ENCODE measurements around the gene SIRPG.
A peak's percentile ranks its signal among the peaks of the same experiment; 100 is the strongest.

SIRPG gene

GRCh38 chr20:1626528-1627199, 30.9 kb downstream of the SIRPG start:
- Histone ChIP-seq H3K4me3 (replicated peaks; ENCODE audit: insufficient read depth, low read length) (no peak overlapping the region), H3K27ac (replicated peaks) (peak overlapping the region; percentile 31), H3K27me3 (ENCODE audit: insufficient read depth, poor library complexity, severe bottlenecking) (no peaks in the 10 kb centered on the region)
- TF ChIP-seq REST (IDR thresholded peaks at IDR 0.05; ENCODE audit: insufficient replicate concordance, low read depth) (no peak), CTCF (IDR thresholded peaks at IDR 0.05; ENCODE audit: insufficient read depth, low read length) (no peak), GABPA (IDR thresholded peaks at IDR 0.05; ENCODE audit: low read depth) (no peak), SPI1 (IDR thresholded peaks at IDR 0.05; ENCODE audit: borderline replicate concordance, low read depth) (peak; percentile 70; the same call in 1 of the 2 replicates)
- peak in 1 of 2 experiments; percentile 42 for DNase-seq (ENCODE audit: low read depth in 1 of 2, low spot score in 1 of 2)

- Histone ChIP-seq H3K27ac (replicated peaks) (no peak overlapping the region), H3K27me3 (ENCODE audit: insufficient read depth, poor library complexity, severe bottlenecking) (no peaks in the 10 kb centered on the region), H3K4me3 (replicated peaks; ENCODE audit: insufficient read depth, low read length) (no peak overlapping the region)
- no peak for DNase-seq (ENCODE audit: low read depth in 1 of 2, low spot score in 1 of 2)
- no peak for TF ChIP-seq SPI1 (IDR thresholded peaks at IDR 0.05; ENCODE audit: borderline replicate concordance, low read depth)
- TF ChIP-seq CTCF (IDR thresholded peaks at IDR 0.05; ENCODE audit: insufficient read depth, low read length) = no peak
- no peak for TF ChIP-seq GABPA (IDR thresholded peaks at IDR 0.05; ENCODE audit: low read depth)
- TF ChIP-seq POLR2AphosphoS5 (IDR thresholded peaks at IDR 0.05; ENCODE audit: low read depth) = no peak
- TF ChIP-seq REST (IDR thresholded peaks at IDR 0.05; ENCODE audit: insufficient replicate concordance, low read depth) = no peak
Measured at GRCh38 chr20:1625083-1625690, 32.4 kb downstream of the SIRPG start.

- DNase-seq (ENCODE audit: low read depth in 1 of 2, low spot score in 1 of 2) = peak in 1 of 2 experiments; percentile 77
- no peak overlapping the region for H3K4me3 ChIP-seq (replicated peaks; ENCODE audit: insufficient read depth, low read length)
- no peaks in the 10 kb centered on the region for H3K27me3 ChIP-seq (ENCODE audit: insufficient read depth, poor library complexity, severe bottlenecking)
- no peak for TF ChIP-seq CTCF (IDR thresholded peaks at IDR 0.05; ENCODE audit: insufficient read depth, low read length)
- TF ChIP-seq REST (IDR thresholded peaks at IDR 0.05; ENCODE audit: insufficient replicate concordance, low read depth) = no peak
- no peak for TF ChIP-seq GABPA (IDR thresholded peaks at IDR 0.05; ENCODE audit: low read depth)
- TF ChIP-seq POLR2AphosphoS5 (IDR thresholded peaks at IDR 0.05; ENCODE audit: low read depth) = no peak
- TF ChIP-seq SPI1 (IDR thresholded peaks at IDR 0.05; ENCODE audit: borderline replicate concordance, low read depth) = peak; percentile 18; the same call in 1 of the 2 replicates
- peak overlapping the region; percentile 90 for H3K27ac ChIP-seq (replicated peaks)
Measured at GRCh38 chr20:1623501-1624205, 33.9 kb downstream of the SIRPG start.

All from HL-60 (cell line).